ENCODE data around the gene LRP2. TPM values are rescaled to one million over a fixed set of nuclear protein-coding genes. Genes with fewer than 3 reads are reported as not detected.

The LRP2 gene
- total RNA-seq, 1 donor from 2014 or later, result not detected

- H3K27me3 Mint-ChIP-seq (ENCODE audit: unreplicated experiment), result no peaks in the 10 kb centered on the region
- peak; percentile 23 for TF ChIP-seq CTCF (IDR thresholded peaks at IDR 0.05; ENCODE audit: partially characterized antibody, unreplicated experiment)
- H3K9me3 Mint-ChIP-seq (ENCODE audit: unreplicated experiment), result no peaks in the 10 kb centered on the region
- H3K27ac Mint-ChIP-seq (ENCODE audit: unreplicated experiment), result no peak overlapping the region
- H3K4me1 Mint-ChIP-seq (ENCODE audit: low read depth, unreplicated experiment), result no peaks in the 10 kb centered on the region
- DNase-seq, result no peak
- no peaks in the 10 kb centered on the region for H3K36me3 Mint-ChIP-seq (ENCODE audit: unreplicated experiment)
- H3K4me3 Mint-ChIP-seq (ENCODE audit: unreplicated experiment), result no peak overlapping the region
Observed at GRCh38 chr2:169221745-169222369, 140.5 kb downstream of the LRP2 start.

- Mint-ChIP-seq H3K4me3 (ENCODE audit: unreplicated experiment) (no peak overlapping the region), H3K4me1 (ENCODE audit: low read depth, unreplicated experiment) (no peaks in the 10 kb centered on the region), H3K9me3 (ENCODE audit: unreplicated experiment) (no peaks in the 10 kb centered on the region), H3K36me3 (ENCODE audit: unreplicated experiment) (no peaks in the 10 kb centered on the region), H3K27me3 (ENCODE audit: unreplicated experiment) (no peaks in the 10 kb centered on the region), H3K27ac (ENCODE audit: unreplicated experiment) (no peak overlapping the region)
- TF ChIP-seq CTCF (IDR thresholded peaks at IDR 0.05; ENCODE audit: partially characterized antibody, unreplicated experiment), result no peak
- no peak for DNase-seq
Observed at GRCh38 chr2:169210917-169211316, 151.4 kb downstream of the LRP2 start.

GRCh38 chr2:169208026-169208425, 154.3 kb downstream of the LRP2 start:
- TF ChIP-seq CTCF (IDR thresholded peaks at IDR 0.05; ENCODE audit: partially characterized antibody, unreplicated experiment), result no peak
- H3K9me3 Mint-ChIP-seq (ENCODE audit: unreplicated experiment), result no peaks in the 10 kb centered on the region
- no peak for DNase-seq
- no peaks in the 10 kb centered on the region for H3K36me3 Mint-ChIP-seq (ENCODE audit: unreplicated experiment)
- no peaks in the 10 kb centered on the region for H3K4me1 Mint-ChIP-seq (ENCODE audit: low read depth, unreplicated experiment)
- H3K4me3 Mint-ChIP-seq (ENCODE audit: unreplicated experiment), result no peak overlapping the region
- no peak overlapping the region for H3K27ac Mint-ChIP-seq (ENCODE audit: unreplicated experiment)
- no peaks in the 10 kb centered on the region for H3K27me3 Mint-ChIP-seq (ENCODE audit: unreplicated experiment)

GRCh38 chr2:169205176-169205575, 157.2 kb downstream of the LRP2 start:
- no peaks in the 10 kb centered on the region for H3K27me3 Mint-ChIP-seq (ENCODE audit: unreplicated experiment)
- DNase-seq, result no peak
- no peak overlapping the region for H3K27ac Mint-ChIP-seq (ENCODE audit: unreplicated experiment)
- no peak for TF ChIP-seq CTCF (IDR thresholded peaks at IDR 0.05; ENCODE audit: partially characterized antibody, unreplicated experiment)
- no peaks in the 10 kb centered on the region for H3K36me3 Mint-ChIP-seq (ENCODE audit: unreplicated experiment)
- no peak overlapping the region for H3K4me3 Mint-ChIP-seq (ENCODE audit: unreplicated experiment)
- no peaks in the 10 kb centered on the region for H3K4me1 Mint-ChIP-seq (ENCODE audit: low read depth, unreplicated experiment)
- H3K9me3 Mint-ChIP-seq (ENCODE audit: unreplicated experiment), result no peaks in the 10 kb centered on the region

- Mint-ChIP-seq H3K4me1 (ENCODE audit: low read depth, unreplicated experiment) (no peaks in the 10 kb centered on the region), H3K9me3 (ENCODE audit: unreplicated experiment) (no peaks in the 10 kb centered on the region), H3K4me3 (ENCODE audit: unreplicated experiment) (no peak overlapping the region), H3K27me3 (ENCODE audit: unreplicated experiment) (no peaks in the 10 kb centered on the region), H3K27ac (ENCODE audit: unreplicated experiment) (no peak overlapping the region), H3K36me3 (ENCODE audit: unreplicated experiment) (no peaks in the 10 kb centered on the region)
- no peak for TF ChIP-seq CTCF (IDR thresholded peaks at IDR 0.05; ENCODE audit: partially characterized antibody, unreplicated experiment)
- no peak for DNase-seq
Observed at GRCh38 chr2:169203952-169204351, 158.4 kb downstream of the LRP2 start.
